Measurements from ENCODE around the gene ZNF205. TPM values are rescaled to one million over a fixed set of nuclear protein-coding genes. Genes with fewer than 3 reads are reported as not detected.
"Not testable (repeated sequence)": the region's sequence is repeated elsewhere in the genome, so short reads cannot be mapped to it uniquely, and the experiment has no call there.

ZNF205 gene
- polyA plus RNA-seq, 1 experiment = 3.6 TPM

DNA sequence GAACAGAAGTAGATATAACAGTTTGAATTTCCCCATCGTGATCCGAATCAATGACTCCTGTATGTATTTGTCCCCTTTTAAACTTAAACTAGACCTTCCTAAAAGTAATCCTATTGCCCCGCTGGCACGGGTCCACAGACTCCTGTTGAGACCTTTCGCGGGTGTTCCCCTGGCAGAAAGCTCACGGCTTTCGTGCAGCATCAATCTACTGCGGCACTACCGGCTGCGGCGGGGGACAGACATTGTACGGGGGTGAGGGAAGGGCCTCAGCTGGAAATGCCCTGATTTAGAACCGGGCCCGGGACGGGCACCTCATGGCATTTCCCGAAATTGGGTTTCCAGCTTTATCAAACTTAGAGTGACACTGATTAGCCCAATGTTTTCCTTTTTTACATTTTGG is 32.4 kb upstream of the ZNF205 start:
- no peak for DNase-seq (ENCODE audit: low read depth, low spot score)
- Histone ChIP-seq H3K27me3 (ENCODE audit: control insufficient read depth, insufficient read depth, low read length) (peaks cover 35% of the 10 kb centered on the region), H3K27ac (ENCODE audit: low read depth, low read length) (no peak overlapping the region), H3K9me3 (ENCODE audit: control insufficient read depth, insufficient read depth, low read length) (no peaks in the 10 kb centered on the region), H3K4me3 (ENCODE audit: low read depth, low read length) (no peak overlapping the region)
- TF ChIP-seq, protein P1, sequence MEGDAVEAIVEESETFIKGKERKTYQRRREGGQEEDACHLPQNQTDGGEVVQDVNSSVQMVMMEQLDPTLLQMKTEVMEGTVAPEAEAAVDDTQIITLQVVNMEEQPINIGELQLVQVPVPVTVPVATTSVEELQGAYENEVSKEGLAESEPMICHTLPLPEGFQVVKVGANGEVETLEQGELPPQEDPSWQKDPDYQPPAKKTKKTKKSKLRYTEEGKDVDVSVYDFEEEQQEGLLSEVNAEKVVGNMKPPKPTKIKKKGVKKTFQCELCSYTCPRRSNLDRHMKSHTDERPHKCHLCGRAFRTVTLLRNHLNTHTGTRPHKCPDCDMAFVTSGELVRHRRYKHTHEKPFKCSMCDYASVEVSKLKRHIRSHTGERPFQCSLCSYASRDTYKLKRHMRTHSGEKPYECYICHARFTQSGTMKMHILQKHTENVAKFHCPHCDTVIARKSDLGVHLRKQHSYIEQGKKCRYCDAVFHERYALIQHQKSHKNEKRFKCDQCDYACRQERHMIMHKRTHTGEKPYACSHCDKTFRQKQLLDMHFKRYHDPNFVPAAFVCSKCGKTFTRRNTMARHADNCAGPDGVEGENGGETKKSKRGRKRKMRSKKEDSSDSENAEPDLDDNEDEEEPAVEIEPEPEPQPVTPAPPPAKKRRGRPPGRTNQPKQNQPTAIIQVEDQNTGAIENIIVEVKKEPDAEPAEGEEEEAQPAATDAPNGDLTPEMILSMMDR (IDR thresholded peaks at IDR 0.05; ENCODE audit: low read depth, low read length) = no peak
- CTCF ChIA-PET = interaction anchor here (1.2 kb wide), 1 partner anchor 50 kb away, joined by 5 read pairs; no protein-coding TSS in a partner anchor
- POLR2A ChIA-PET = no interaction called here

DNA sequence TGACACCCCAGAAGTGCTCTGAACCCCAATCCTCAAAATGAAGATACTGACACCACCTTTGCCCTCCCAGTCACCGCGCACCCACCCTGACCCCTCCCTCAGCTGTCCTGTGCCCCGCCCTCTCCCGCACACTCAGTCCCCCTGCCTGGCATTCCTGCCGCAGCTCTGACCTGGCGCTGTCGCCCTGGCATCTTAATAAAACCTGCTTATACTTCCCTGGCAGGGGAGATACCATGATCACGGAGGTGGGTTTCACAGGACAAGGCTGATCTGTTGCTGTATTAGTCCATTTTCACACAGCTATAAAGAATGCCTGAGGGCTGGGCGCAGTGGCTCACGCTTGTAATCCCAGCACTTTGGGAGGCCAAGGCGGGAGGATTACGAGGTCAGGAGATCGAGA is 30.4 kb upstream of the ZNF205 start:
- H3K27ac ChIP-seq (ENCODE audit: low read depth, low read length); H3K4me3 ChIP-seq (ENCODE audit: low read depth, low read length); H3K9me3 ChIP-seq (ENCODE audit: control insufficient read depth, insufficient read depth, low read length); CTCF ChIA-PET; DNase-seq (ENCODE audit: low read depth, low spot score); POLR2A ChIA-PET: not testable (repeated sequence)
- H3K27me3 ChIP-seq (ENCODE audit: control insufficient read depth, insufficient read depth, low read length) = peaks cover 31% of the 10 kb centered on the region

GRCh38 chr16:3083408-3083807 is 29.0 kb upstream of the ZNF205 start:
- H3K27me3 ChIP-seq (ENCODE audit: control insufficient read depth, insufficient read depth, low read length) = peaks cover 31% of the 10 kb centered on the region
- H3K9me3 ChIP-seq (ENCODE audit: control insufficient read depth, insufficient read depth, low read length); DNase-seq (ENCODE audit: low read depth, low spot score); H3K4me3 ChIP-seq (ENCODE audit: low read depth, low read length); H3K27ac ChIP-seq (ENCODE audit: low read depth, low read length); POLR2A ChIA-PET: not testable (repeated sequence)
- CTCF ChIA-PET = interaction anchor here (0.9 kb wide), 1 partner anchor 52 kb away, joined by 3 read pairs; no protein-coding TSS in a partner anchor

DNA sequence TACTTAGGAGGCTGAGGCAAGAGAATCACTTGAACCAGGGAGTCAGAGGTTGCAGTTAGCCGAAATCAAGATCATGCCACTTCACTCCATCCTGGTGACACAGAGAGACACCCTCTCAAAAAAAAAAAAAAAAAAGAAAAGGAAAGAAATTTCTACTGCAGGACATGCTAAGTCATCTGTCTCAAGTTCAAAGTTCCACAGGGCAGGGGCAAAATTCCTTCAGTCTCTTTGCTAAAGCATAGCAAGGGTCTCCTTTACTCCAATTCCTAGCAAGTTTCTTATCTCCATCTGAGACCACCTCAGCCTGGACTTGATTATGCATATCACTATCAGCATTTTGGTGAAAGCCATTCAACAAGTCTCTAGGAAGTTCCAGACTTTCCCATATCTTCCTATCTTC is 27.9 kb upstream of the ZNF205 start:
- DNase-seq (ENCODE audit: low read depth, low spot score) = no peak
- H3K27me3 ChIP-seq (ENCODE audit: control insufficient read depth, insufficient read depth, low read length) = peaks cover 29% of the 10 kb centered on the region
- ChIA-PET CTCF (no interaction called here), POLR2A (interaction anchor here (0.7 kb wide), 2 partner anchors 86 to 724 kb away, joined by 9 read pairs; no protein-coding TSS in a partner anchor)
- no peak overlapping the region for H3K4me3 ChIP-seq (ENCODE audit: low read depth, low read length)
- H3K27ac ChIP-seq (ENCODE audit: low read depth, low read length) = no peak overlapping the region
- H3K9me3 ChIP-seq (ENCODE audit: control insufficient read depth, insufficient read depth, low read length) = no peaks in the 10 kb centered on the region
- TF ChIP-seq, protein P1 (IDR thresholded peaks at IDR 0.05; ENCODE audit: low read depth, low read length) = no peak

GRCh38 chr16:3084969-3085670 is 27.3 kb upstream of the ZNF205 start:
- peaks cover 25% of the 10 kb centered on the region for H3K27me3 ChIP-seq (ENCODE audit: control insufficient read depth, insufficient read depth, low read length)
- H3K4me3 ChIP-seq (ENCODE audit: low read depth, low read length) = no peak overlapping the region
- H3K9me3 ChIP-seq (ENCODE audit: control insufficient read depth, insufficient read depth, low read length) = no peaks in the 10 kb centered on the region; the same call in 1 of the 2 replicates
- TF ChIP-seq, protein P1 (IDR thresholded peaks at IDR 0.05; ENCODE audit: low read depth, low read length) = no peak
- DNase-seq (ENCODE audit: low read depth, low spot score) = no peak
- H3K27ac ChIP-seq (ENCODE audit: low read depth, low read length) = no peak overlapping the region
- CTCF ChIA-PET = no interaction called here
- POLR2A ChIA-PET = no interaction called here

DNA sequence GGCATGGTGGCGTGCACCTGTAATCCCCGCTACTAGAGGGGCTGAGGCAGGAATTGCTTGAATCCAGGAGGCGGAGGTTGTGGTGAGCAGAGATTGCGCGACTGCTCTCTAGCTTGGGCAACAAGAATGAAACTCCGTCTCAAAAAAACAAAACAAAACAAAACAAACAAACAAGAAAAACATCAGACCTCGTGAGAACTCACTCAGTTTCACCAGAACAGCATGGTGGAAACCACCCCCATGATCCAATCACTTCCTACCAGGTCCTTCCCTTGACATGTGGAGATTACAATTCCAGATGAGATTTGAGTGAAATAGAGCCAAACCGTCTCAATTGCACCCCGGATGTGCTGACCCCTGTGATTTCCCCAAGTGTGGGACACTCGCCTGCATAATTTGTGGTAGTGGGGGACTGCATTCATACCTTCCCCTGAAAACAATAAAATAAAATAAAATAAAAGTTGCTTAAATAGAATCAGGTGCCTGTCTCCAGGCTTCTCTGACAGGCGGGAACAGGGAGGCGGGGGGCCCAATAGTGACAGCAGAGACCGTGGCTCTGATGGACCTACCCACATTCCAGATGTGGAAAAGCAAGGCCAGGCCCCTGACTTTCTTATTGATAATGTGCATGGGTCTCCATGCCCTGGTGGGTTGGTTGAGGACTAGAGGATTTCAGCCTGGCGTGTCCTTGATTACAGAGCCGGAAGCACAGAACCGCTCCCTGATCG is 26.4 kb upstream of the ZNF205 start:
- ChIA-PET POLR2A (no interaction called here), CTCF (no interaction called here)
- Histone ChIP-seq H3K9me3 (ENCODE audit: control insufficient read depth, insufficient read depth, low read length) (no peaks in the 10 kb centered on the region; the same call in 1 of the 2 replicates), H3K27ac (ENCODE audit: low read depth, low read length) (no peak overlapping the region), H3K27me3 (ENCODE audit: control insufficient read depth, insufficient read depth, low read length) (peaks cover 20% of the 10 kb centered on the region), H3K4me3 (ENCODE audit: low read depth, low read length) (no peak overlapping the region)
- TF ChIP-seq, protein P1 (IDR thresholded peaks at IDR 0.05; ENCODE audit: low read depth, low read length) = no peak
- DNase-seq (ENCODE audit: low read depth, low spot score) = no peak

All from AG04450 (cell line).